Cardiac septum (tissue), 1 donor: Measurements from ENCODE around the gene MGST1. TPM values are rescaled to one million over a fixed set of nuclear protein-coding genes. Genes with fewer than 3 reads are reported as not detected.

Experiments
- DNase-seq: peaks from one replicate; pipeline ENCODE4 v3.0.0-alpha.2; 2020; ENCODE audit warnings: low spot score
- intact Hi-C: fragments of 100-400 bp; cut with DNase I; formaldehyde crosslinking; loops from one replicate; pipeline ENCODE4 v1.14.0; 2022
- total RNA-seq: library from RNA; stranded (reverse); fragmentation: NEBNext Ultra II Directional; extraction: Animal tissue kit (Norgen Biotek cat#: 25700); gene quantifications from one replicate; pipeline ENCODE4 v1.2.1, GENCODE V29; 2021
- donor health status: DM: no; HTN: no; CAD: no.

The MGST1 gene
- total RNA-seq, 1 donor from 2014 or later, result 7.3 TPM

GRCh38 chr12:16407346-16407745, 59.9 kb downstream of the MGST1 start:
- no peak for DNase-seq
- intact Hi-C loops, result no loop called here

Other genes starting within 250 kb of the MGST1 start
- gene SLC15A5, start 70.0 kb upstream of the MGST1 start, total RNA-seq, result not detected